Measurements from ENCODE around the gene NCF2. TPM values are rescaled to one million over a fixed set of nuclear protein-coding genes. Genes with fewer than 3 reads are reported as not detected.

The NCF2 gene, protein sequence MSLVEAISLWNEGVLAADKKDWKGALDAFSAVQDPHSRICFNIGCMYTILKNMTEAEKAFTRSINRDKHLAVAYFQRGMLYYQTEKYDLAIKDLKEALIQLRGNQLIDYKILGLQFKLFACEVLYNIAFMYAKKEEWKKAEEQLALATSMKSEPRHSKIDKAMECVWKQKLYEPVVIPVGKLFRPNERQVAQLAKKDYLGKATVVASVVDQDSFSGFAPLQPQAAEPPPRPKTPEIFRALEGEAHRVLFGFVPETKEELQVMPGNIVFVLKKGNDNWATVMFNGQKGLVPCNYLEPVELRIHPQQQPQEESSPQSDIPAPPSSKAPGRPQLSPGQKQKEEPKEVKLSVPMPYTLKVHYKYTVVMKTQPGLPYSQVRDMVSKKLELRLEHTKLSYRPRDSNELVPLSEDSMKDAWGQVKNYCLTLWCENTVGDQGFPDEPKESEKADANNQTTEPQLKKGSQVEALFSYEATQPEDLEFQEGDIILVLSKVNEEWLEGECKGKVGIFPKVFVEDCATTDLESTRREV
- total RNA-seq = 1 to 10 TPM; 2.3 to 4.3 (median 3.0) TPM
- under 1 TPM; 0.51 to 0.83 (median 0.80) TPM for polyA plus RNA-seq
- long read RNA-seq, donor 1, partial matches to known transcripts = 1 of 2 reads
- long read RNA-seq, donor 1, other reads (novel, unspliced or antisense) = 0 of 2 reads
- long read RNA-seq, donor 2, partial matches to known transcripts = 1 of 5 reads
- long read RNA-seq, donor 2, other reads (novel, unspliced or antisense) = 1 of 5 reads

DNA sequence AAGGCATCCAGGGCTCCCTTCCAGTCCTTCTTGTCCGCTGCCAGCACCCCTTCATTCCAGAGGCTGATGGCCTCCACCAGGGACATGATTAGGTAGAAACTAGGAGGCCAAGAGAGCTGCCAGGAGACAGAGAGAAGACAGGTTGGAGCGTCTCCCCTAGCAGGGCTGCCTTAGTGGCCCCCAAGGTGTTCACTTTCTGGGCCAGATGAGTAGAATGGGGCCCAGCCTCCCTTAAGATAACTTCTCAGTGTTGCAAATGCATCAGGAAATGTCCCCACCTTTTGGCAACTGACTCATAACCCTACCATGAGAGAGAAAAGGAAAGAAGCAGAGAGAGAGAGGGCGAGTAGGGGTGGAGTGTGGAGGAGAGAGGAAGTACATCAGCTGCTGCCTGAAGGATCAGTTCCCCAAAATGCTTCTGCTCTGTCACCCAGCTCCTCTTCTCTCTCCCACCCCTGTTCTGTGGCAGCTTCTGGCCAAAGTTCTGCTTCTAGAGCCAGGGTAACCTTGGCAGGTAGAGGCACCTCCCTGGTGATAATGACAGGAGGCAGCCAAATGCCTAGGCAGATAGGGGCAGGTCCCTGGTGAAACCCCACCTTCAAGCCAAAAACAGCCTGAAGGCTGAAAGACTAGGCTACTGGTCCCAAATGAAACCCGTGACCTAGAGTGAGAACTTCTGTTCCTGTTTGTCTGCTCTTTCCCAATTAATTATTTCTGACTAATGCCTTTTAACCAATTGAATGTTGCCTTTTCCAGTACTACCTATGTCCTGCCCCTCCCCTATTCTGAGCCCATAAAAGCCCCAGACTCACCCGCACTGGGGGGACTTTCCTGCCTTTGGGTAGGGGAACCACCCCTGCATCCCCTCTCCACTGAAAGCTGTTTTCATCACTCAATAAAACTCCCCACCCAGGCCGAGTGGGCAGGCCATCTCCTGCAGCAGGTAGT lies at the start of gene NCF2:
Gene NCF2, minus strand, starts transcription at position 216 of the 948 bp plus-strand sequence. Its CDS starts 130 bp downstream, at position 86.
- no peak for DNase-seq
- peak within 1 kb of the TSS; percentile 41 for H3K4me3 ChIP-seq
- no peaks in the 10 kb centered on the region for H3K36me3 ChIP-seq (ENCODE audit: insufficient read depth in 1 of 2, low read depth in 1 of 2)
- 70 to 85% (median 82%) methylated on average over 6 of the region's 6 CpGs for WGBS, 3 donors
- H3K9me3 ChIP-seq = no peaks in the 10 kb centered on the region
- TF ChIP-seq, protein P1, sequence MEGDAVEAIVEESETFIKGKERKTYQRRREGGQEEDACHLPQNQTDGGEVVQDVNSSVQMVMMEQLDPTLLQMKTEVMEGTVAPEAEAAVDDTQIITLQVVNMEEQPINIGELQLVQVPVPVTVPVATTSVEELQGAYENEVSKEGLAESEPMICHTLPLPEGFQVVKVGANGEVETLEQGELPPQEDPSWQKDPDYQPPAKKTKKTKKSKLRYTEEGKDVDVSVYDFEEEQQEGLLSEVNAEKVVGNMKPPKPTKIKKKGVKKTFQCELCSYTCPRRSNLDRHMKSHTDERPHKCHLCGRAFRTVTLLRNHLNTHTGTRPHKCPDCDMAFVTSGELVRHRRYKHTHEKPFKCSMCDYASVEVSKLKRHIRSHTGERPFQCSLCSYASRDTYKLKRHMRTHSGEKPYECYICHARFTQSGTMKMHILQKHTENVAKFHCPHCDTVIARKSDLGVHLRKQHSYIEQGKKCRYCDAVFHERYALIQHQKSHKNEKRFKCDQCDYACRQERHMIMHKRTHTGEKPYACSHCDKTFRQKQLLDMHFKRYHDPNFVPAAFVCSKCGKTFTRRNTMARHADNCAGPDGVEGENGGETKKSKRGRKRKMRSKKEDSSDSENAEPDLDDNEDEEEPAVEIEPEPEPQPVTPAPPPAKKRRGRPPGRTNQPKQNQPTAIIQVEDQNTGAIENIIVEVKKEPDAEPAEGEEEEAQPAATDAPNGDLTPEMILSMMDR (IDR thresholded peaks at IDR 0.05) = no peak
- H3K27me3 ChIP-seq (ENCODE audit: insufficient read depth in 3 of 3, low read length in 2 of 3) = no peaks in the 10 kb centered on the region
- no peak within 1 kb of the TSS for H3K27ac ChIP-seq
- H3K4me1 ChIP-seq = no peaks in the 10 kb centered on the region
- ATAC-seq = peak in 3 of 4 donors; percentile 30 to 48 (median 38)
- intact Hi-C loops (cut with DNase I) = no loop called here

DNA sequence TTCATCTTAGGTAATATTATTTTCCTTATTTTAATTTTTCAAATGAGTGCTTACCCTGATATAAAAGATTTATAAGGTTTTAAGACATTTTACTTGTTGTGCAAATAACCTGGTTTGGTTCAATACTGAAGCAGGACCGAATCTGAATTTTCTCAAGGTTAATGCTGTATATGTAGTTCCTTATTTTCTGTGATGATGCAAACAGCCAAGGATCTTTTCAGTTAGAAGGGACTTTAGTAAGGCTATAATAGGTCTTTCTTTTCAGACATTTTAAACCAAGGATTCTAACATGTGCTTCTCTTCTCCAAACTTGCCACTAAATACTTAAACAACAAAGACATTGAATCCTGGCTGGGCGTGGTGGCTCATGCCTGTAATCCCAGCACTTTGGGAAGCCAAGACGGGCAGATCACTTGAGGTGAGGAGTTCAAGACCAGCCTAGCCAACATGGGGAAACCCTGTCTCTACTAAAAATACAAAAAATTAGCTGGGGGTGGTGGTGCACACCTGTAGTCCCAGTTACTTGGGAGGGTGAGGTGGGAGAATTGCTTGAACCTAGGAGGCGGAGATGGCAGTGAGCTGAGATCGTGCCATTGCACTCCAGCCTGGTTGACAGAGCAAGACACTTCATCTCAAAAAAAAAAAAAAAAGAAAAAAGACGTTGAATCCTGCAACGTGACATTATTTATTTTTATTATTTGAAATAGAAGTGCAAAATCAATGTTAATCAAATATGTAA lies 48.6 kb upstream of the NCF2 start:
- DNase-seq (no peak), ATAC-seq (no peak)
- 77 to 83% (median 81%) methylated on average over 7 of the region's 7 CpGs for WGBS, 3 donors
- no peak overlapping the region for H3K4me3 ChIP-seq
- no peaks in the 10 kb centered on the region for H3K36me3 ChIP-seq (ENCODE audit: insufficient read depth in 1 of 2, low read depth in 1 of 2)
- peaks cover 0 to 4% (median 0%) of the 10 kb centered on the region in 3 donors for H3K27me3 ChIP-seq (ENCODE audit: insufficient read depth in 3 of 3, low read length in 2 of 3)
- peaks cover 7% of the 10 kb centered on the region for H3K4me1 ChIP-seq
- intact Hi-C loops (cut with DNase I) = loop anchor here in 1 of 2 donors (10.0 kb wide), 1 partner anchor 1044 kb away; no protein-coding TSS in a partner anchor
- no peaks in the 10 kb centered on the region for H3K9me3 ChIP-seq
- TF ChIP-seq, protein P1 (IDR thresholded peaks at IDR 0.05) = no peak
- H3K27ac ChIP-seq = no peak overlapping the region

DNA sequence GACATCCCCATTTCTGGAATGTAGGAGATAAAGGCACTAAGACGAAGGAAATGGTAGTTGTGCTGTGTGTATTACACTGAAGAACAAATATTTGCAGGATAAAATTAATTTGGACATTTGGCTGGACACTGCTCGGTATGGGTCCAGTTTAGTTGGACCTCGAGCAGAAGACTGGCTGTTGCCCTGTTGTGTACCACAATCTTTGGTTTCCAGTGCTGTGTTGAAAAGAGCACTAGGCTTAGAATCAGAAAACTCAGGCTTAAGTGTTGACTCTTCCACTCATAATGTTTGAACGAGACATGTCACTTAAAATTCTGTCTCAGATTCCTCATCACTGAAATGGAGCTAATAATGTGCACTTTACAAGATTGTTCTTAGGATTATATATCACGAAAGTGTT lies 46.5 kb upstream of the NCF2 start:
- Histone ChIP-seq H3K27ac (no peak overlapping the region), H3K4me3 (peak overlapping the region; percentile 90), H3K4me1 (peaks cover 24% of the 10 kb centered on the region), H3K36me3 (ENCODE audit: insufficient read depth in 1 of 2, low read depth in 1 of 2) (peaks cover 0 to 15% of the 10 kb centered on the region in 2 donors), H3K27me3 (ENCODE audit: insufficient read depth in 3 of 3, low read length in 2 of 3) (peaks cover 0 to 4% (median 0%) of the 10 kb centered on the region in 3 donors), H3K9me3 (no peaks in the 10 kb centered on the region)
- 45 to 54% (median 51%) methylated on average over 5 of the region's 5 CpGs for WGBS, 3 donors
- DNase-seq (no peak), ATAC-seq (no peak)
- TF ChIP-seq, protein P1 (IDR thresholded peaks at IDR 0.05) = no peak
- intact Hi-C loops (cut with DNase I) = loop anchor here in 1 of 2 donors (10.0 kb wide), 1 partner anchor 1042 kb away; no protein-coding TSS in a partner anchor

DNA sequence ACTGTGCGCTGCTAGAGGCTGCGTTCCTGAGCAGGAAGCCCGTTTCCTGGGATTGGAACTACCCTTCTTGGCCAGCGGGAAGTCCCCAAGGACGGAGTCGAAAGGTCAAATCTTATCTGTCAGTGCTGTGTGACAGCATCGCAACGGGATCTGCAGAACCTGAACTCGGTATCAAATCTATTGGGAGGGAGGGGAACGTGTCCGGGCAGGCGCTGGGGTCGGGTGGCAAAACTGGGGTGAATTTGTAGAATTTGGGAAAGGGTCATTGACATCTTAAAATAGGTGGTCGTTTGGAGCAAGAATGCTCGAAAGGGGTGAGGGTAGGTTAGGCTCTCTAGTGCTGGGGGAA lies 46.0 kb upstream of the NCF2 start:
- Histone ChIP-seq H3K9me3 (no peaks in the 10 kb centered on the region), H3K36me3 (ENCODE audit: insufficient read depth in 1 of 2, low read depth in 1 of 2) (peaks cover 0 to 15% of the 10 kb centered on the region in 2 donors), H3K4me1 (peaks cover 24% of the 10 kb centered on the region), H3K4me3 (peak overlapping the region; percentile 90), H3K27me3 (ENCODE audit: insufficient read depth in 3 of 3, low read length in 2 of 3) (peaks cover 0 to 4% (median 0%) of the 10 kb centered on the region in 3 donors), H3K27ac (peak overlapping the region; percentile 87)
- no peak for DNase-seq
- TF ChIP-seq, protein P1 (IDR thresholded peaks at IDR 0.05) = no peak
- 3 to 4% (median 4%) methylated on average over 15 of the region's 15 CpGs for WGBS, 3 donors
- intact Hi-C loops (cut with DNase I) = loop anchor here in 1 of 2 donors (10.0 kb wide), 1 partner anchor 1042 kb away; no protein-coding TSS in a partner anchor
- ATAC-seq = no peak

Measured in psoas muscle (tissue), 8 donors.